GM23338 (cell line): ENCODE measurements around the gene ARF1.

Source experiments
- EZH2 ChIP-seq: fragments of 200-600 bp; sonication (generic); IDR thresholded peaks from one replicate; pipeline ENCODE4 v1.8.0; 2017; ENCODE audit warnings: antibody characterized with exemption, mild to moderate bottlenecking, low read depth; ENCODE audit not compliant: unreplicated experiment
- EZH2phosphoT487 ChIP-seq: fragments of 200-600 bp; sonication (generic); IDR thresholded peaks from one replicate; pipeline ENCODE4 v1.8.1; 2018; ENCODE audit warnings: antibody characterized with exemption; ENCODE audit not compliant: unreplicated experiment
- POLR2AphosphoS5 ChIP-seq: IDR thresholded peaks from 2 replicates; pipeline ENCODE4 v1.6.1; 2016; ENCODE audit warnings: antibody characterized with exemption, low read depth
- TF ChIP-seq, protein P1 (sequence below), 2 experiments: fragments of 200-600 bp in 1 of 2; sonication (generic) in 1 of 2; conservative IDR thresholded peaks; 2 replicates each; pipeline versions ENCODE4 v1.5.1 to v1.6.1; 2016 to 2017; ENCODE audit warnings: antibody characterized with exemption in 2 of 2, low read depth in 2 of 2, mild to moderate bottlenecking in 2 of 2, moderate library complexity in 1 of 2
- TF ChIP-seq, protein P2 (sequence below): IDR thresholded peaks from one replicate; pipeline ENCODE4 v1.6.1; 2018; ENCODE audit warnings: antibody characterized with exemption; ENCODE audit not compliant: unreplicated experiment

- TF ChIP-seq EZH2, result no peak
- TF ChIP-seq, protein P1, sequence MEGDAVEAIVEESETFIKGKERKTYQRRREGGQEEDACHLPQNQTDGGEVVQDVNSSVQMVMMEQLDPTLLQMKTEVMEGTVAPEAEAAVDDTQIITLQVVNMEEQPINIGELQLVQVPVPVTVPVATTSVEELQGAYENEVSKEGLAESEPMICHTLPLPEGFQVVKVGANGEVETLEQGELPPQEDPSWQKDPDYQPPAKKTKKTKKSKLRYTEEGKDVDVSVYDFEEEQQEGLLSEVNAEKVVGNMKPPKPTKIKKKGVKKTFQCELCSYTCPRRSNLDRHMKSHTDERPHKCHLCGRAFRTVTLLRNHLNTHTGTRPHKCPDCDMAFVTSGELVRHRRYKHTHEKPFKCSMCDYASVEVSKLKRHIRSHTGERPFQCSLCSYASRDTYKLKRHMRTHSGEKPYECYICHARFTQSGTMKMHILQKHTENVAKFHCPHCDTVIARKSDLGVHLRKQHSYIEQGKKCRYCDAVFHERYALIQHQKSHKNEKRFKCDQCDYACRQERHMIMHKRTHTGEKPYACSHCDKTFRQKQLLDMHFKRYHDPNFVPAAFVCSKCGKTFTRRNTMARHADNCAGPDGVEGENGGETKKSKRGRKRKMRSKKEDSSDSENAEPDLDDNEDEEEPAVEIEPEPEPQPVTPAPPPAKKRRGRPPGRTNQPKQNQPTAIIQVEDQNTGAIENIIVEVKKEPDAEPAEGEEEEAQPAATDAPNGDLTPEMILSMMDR (conservative IDR thresholded peaks at IDR 0.05; ENCODE audit: low read depth in 2 of 2), result no peak
- no peak for TF ChIP-seq POLR2AphosphoS5
- TF ChIP-seq, protein P2, sequence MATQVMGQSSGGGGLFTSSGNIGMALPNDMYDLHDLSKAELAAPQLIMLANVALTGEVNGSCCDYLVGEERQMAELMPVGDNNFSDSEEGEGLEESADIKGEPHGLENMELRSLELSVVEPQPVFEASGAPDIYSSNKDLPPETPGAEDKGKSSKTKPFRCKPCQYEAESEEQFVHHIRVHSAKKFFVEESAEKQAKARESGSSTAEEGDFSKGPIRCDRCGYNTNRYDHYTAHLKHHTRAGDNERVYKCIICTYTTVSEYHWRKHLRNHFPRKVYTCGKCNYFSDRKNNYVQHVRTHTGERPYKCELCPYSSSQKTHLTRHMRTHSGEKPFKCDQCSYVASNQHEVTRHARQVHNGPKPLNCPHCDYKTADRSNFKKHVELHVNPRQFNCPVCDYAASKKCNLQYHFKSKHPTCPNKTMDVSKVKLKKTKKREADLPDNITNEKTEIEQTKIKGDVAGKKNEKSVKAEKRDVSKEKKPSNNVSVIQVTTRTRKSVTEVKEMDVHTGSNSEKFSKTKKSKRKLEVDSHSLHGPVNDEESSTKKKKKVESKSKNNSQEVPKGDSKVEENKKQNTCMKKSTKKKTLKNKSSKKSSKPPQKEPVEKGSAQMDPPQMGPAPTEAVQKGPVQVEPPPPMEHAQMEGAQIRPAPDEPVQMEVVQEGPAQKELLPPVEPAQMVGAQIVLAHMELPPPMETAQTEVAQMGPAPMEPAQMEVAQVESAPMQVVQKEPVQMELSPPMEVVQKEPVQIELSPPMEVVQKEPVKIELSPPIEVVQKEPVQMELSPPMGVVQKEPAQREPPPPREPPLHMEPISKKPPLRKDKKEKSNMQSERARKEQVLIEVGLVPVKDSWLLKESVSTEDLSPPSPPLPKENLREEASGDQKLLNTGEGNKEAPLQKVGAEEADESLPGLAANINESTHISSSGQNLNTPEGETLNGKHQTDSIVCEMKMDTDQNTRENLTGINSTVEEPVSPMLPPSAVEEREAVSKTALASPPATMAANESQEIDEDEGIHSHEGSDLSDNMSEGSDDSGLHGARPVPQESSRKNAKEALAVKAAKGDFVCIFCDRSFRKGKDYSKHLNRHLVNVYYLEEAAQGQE, result no peak
- TF ChIP-seq EZH2phosphoT487, result no peak
Measured at GRCh38 chr1:228112617-228113016, 30.1 kb downstream of the ARF1 start.
